ENCODE measurements around the gene RAB20. TPM values are rescaled to one million over a fixed set of nuclear protein-coding genes. Genes with fewer than 3 reads are reported as not detected.

Gene RAB20
- total RNA-seq, 1 experiment from 2014 or later: 10.6 TPM

DNA sequence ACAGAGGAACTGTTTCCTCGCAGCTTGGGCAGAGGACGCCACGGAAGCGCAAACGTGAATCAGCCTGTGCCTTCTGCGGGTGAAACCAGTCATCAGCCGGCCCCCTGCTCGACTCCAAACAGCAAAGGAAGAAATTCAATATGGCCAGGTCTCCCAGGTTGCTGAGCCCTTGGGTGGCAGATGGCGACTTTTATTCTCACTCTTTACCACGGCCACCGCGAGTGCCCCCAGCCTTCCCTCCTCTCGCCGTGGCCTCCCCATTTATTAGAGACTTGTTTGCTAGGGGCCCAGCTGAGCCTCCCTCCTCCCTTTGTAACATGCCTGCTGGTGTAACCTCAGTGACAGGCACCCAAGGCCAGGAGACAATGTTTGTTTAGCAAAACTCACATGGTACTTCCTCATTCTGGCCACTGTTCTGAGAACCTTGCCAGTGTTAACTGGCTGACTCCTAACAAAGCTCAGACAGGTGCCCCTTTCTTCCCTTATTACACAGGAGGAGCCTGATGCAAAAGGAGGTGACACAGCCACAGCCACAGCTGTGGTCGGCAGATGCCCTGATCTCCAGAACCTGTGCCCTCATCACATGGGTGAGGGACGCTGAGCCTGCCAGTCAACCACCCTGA, 5.8 kb downstream of the RAB20 start:
- Histone ChIP-seq H2AFZ (ENCODE audit: low read depth, low read length, poor library complexity, severe bottlenecking) (no peak overlapping the region), H3K79me2 (ENCODE audit: insufficient read depth, low read length) (peaks cover 10% of the 10 kb centered on the region), H3K9me2 (ENCODE audit: insufficient read depth) (no peaks in the 10 kb centered on the region), H3K9me3 (ENCODE audit: control insufficient read depth in 1 of 2, insufficient read depth in 1 of 2, low read depth in 1 of 2, low read length in 2 of 2) (no peaks in the 10 kb centered on the region), H3K4me1 (ENCODE audit: control insufficient read depth in 1 of 2, insufficient read depth in 2 of 2, low read length in 2 of 2) (peaks cover 5 to 7% of the 10 kb centered on the region in 2 experiments; a peak in 3 of 4 replicates), H3K4me3 (replicated peaks in 1 of 2; ENCODE audit: low read depth in 1 of 2, low read length in 2 of 2) (no peak overlapping the region), H3K27me3 (ENCODE audit: insufficient read depth, low read length) (no peaks in the 10 kb centered on the region), H4K20me1 (ENCODE audit: insufficient read depth) (no peaks in the 10 kb centered on the region), H3K4me2 (ENCODE audit: low read length) (no peak overlapping the region), H3K36me3 (ENCODE audit: control insufficient read depth in 1 of 2, insufficient read depth in 2 of 2, low read length in 2 of 2) (no peaks in the 10 kb centered on the region; a peak in 2 of 4 replicates), H3K9ac (ENCODE audit: low read length) (no peak overlapping the region), H3K27ac (ENCODE audit: low read depth, low read length) (no peak overlapping the region; the same call in 1 of the 2 replicates)
- ChIA-PET RAD21 (ENCODE audit: low non-redundant PET in 1 of 2, low total read pairs in 2 of 2, uncharacterized antibody in 2 of 2, unreplicated experiment in 2 of 2) (no interaction called here), CTCF (no interaction called here), POLR2A (no interaction called here)
- intact Hi-C loops (cut with micrococcal nuclease): no loop called here
- DNase-seq (ENCODE audit: low read depth, low spot score) (no peak), ATAC-seq (no peak)
- BruUV-seq (replicated peaks): no TSS peak
- TF ChIP-seq YY1 (IDR thresholded peaks at IDR 0.05; ENCODE audit: extremely low read depth, insufficient replicate concordance, low read depth, low read length) (no peak), SIN3A (IDR thresholded peaks at IDR 0.05; ENCODE audit: low read depth) (no peak), EZH2phosphoT487 (IDR thresholded peaks at IDR 0.05; ENCODE audit: borderline replicate concordance) (no peak), ELF1 (IDR thresholded peaks at IDR 0.05; ENCODE audit: borderline replicate concordance, low read depth) (no peak)

- no peak overlapping the region for H2AFZ ChIP-seq (ENCODE audit: low read depth, low read length, poor library complexity, severe bottlenecking)
- H3K9me2 ChIP-seq (ENCODE audit: insufficient read depth): no peaks in the 10 kb centered on the region
- H3K27ac ChIP-seq (ENCODE audit: low read depth, low read length): no peak overlapping the region
- H3K27me3 ChIP-seq (ENCODE audit: insufficient read depth, low read length): no peaks in the 10 kb centered on the region
- DNase-seq (ENCODE audit: low read depth, low spot score): no peak
- no peaks in the 10 kb centered on the region; a peak in 2 of 4 replicates for H3K4me1 ChIP-seq (ENCODE audit: control insufficient read depth in 1 of 2, insufficient read depth in 2 of 2, low read length in 2 of 2)
- H3K36me3 ChIP-seq (ENCODE audit: control insufficient read depth in 1 of 2, insufficient read depth in 2 of 2, low read length in 2 of 2): no peaks in the 10 kb centered on the region; a peak in 2 of 4 replicates
- H3K4me3 ChIP-seq (replicated peaks in 1 of 2; ENCODE audit: low read depth in 1 of 2, low read length in 2 of 2): no peak overlapping the region
- ChIA-PET RAD21 (ENCODE audit: low non-redundant PET in 1 of 2, low total read pairs in 2 of 2, uncharacterized antibody in 2 of 2, unreplicated experiment in 2 of 2) (no interaction called here), CTCF (no interaction called here), POLR2A (no interaction called here)
- ATAC-seq: no peak
- H4K20me1 ChIP-seq (ENCODE audit: insufficient read depth): no peaks in the 10 kb centered on the region
- no TSS peak for BruUV-seq (replicated peaks)
- H3K79me2 ChIP-seq (ENCODE audit: insufficient read depth, low read length): peaks cover 13% of the 10 kb centered on the region
- intact Hi-C loops (cut with micrococcal nuclease): no loop called here
- no peak overlapping the region for H3K9ac ChIP-seq (ENCODE audit: low read length)
- no peaks in the 10 kb centered on the region for H3K9me3 ChIP-seq (ENCODE audit: control insufficient read depth in 1 of 2, insufficient read depth in 1 of 2, low read depth in 1 of 2, low read length in 2 of 2)
- no peak overlapping the region for H3K4me2 ChIP-seq (ENCODE audit: low read length)
- TF ChIP-seq POLR2A (IDR thresholded peaks at IDR 0.05; ENCODE audit: borderline replicate concordance, extremely low read depth, insufficient read depth, insufficient read length) (no peak), CEBPB (IDR thresholded peaks at IDR 0.05; ENCODE audit: low read depth) (no peak), POLR2AphosphoS5 (IDR thresholded peaks at IDR 0.05; ENCODE audit: low read depth, low read length) (no peak), ELF1 (IDR thresholded peaks at IDR 0.05; ENCODE audit: borderline replicate concordance, low read depth) (no peak), EGR1 (IDR thresholded peaks at IDR 0.05; ENCODE audit: low read depth) (no peak), SRF (IDR thresholded peaks at IDR 0.05; ENCODE audit: low read depth) (no peak), ZNF274 (IDR thresholded peaks at IDR 0.05; ENCODE audit: low read depth, low read length) (no peak), SIN3A (IDR thresholded peaks at IDR 0.05; ENCODE audit: low read depth) (no peak), EZH2 (IDR thresholded peaks at IDR 0.05) (no peak), JUND (IDR thresholded peaks at IDR 0.05) (no peak), CBX3 (IDR thresholded peaks at IDR 0.05; ENCODE audit: low read depth) (no peak)
- TF ChIP-seq, protein P1, sequence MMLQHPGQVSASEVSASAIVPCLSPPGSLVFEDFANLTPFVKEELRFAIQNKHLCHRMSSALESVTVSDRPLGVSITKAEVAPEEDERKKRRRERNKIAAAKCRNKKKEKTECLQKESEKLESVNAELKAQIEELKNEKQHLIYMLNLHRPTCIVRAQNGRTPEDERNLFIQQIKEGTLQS (IDR thresholded peaks at IDR 0.05): no peak
- TF ChIP-seq, protein P2, sequence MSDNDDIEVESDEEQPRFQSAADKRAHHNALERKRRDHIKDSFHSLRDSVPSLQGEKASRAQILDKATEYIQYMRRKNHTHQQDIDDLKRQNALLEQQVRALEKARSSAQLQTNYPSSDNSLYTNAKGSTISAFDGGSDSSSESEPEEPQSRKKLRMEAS (IDR thresholded peaks at IDR 0.05): no peak
Observed at GRCh38 chr13:110554946-110555345, 6.6 kb downstream of the RAB20 start.

All from HCT116 (cell line).